Epidermal melanocyte (primary cell): ENCODE data around the gene HIC2.
"Not testable (repeated sequence)": the region's sequence is repeated elsewhere in the genome, so short reads cannot be mapped to it uniquely, and the experiment has no call there.

Experiments
- DNase-seq: peaks from one replicate; pipeline ENCODE4 v3.0.0; 2011; ENCODE audit warnings: low spot score; ENCODE audit not compliant: insufficient read length

HIC2 gene

GRCh38 chr22:21449531-21450319 lies 32.6 kb downstream of the HIC2 start:
- DNase-seq = no peak

DNA sequence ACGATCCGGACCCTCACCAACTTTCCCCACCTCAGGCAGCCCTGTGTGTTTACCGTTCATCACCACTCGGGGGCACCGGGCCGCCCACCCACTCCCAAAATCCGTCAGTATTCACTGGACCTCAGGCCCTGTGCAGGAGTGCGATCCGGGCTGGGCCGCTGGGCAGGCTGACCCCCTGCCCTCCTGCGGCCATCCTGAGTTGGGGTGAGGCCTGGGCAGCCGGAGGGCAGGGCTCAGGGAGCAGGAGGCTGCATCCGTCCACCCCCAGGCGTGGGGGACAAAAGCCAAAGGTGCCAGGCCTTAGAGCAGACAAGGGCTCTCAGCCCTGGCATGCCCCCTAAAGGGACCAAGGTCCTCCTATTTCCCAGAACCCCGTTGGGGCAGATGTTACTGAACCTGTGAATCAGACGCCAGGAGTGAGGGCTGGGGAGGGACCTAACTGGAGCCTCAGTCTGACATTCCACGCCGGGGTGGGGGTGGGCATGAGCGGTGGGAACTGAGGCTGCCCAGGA lies 33.2 kb downstream of the HIC2 start:
- no peak for DNase-seq

DNA sequence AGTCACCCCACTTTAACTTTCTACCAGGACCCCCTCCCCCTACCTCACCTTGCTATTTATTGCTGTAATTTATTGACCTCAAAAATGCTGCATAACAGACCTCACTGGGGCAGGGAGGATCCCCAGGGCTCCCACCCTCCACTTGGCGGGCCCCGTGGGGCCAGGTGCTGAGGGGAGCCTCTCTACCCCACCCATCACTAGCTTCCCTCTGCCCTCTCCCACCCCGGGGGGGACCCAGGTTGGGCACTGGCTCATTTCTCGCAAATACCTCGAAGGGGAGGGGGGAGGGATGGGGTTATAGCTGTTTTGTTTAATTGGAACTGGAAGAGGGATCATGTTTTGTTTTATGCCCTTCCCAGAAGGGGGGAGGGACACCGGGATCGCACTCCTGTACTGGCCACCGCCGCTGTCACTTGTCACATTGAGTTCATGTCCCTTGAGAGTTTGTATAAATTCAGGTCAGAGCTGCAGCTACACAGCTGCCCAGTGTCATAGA lies 33.7 kb downstream of the HIC2 start:
- no peak for DNase-seq

DNA sequence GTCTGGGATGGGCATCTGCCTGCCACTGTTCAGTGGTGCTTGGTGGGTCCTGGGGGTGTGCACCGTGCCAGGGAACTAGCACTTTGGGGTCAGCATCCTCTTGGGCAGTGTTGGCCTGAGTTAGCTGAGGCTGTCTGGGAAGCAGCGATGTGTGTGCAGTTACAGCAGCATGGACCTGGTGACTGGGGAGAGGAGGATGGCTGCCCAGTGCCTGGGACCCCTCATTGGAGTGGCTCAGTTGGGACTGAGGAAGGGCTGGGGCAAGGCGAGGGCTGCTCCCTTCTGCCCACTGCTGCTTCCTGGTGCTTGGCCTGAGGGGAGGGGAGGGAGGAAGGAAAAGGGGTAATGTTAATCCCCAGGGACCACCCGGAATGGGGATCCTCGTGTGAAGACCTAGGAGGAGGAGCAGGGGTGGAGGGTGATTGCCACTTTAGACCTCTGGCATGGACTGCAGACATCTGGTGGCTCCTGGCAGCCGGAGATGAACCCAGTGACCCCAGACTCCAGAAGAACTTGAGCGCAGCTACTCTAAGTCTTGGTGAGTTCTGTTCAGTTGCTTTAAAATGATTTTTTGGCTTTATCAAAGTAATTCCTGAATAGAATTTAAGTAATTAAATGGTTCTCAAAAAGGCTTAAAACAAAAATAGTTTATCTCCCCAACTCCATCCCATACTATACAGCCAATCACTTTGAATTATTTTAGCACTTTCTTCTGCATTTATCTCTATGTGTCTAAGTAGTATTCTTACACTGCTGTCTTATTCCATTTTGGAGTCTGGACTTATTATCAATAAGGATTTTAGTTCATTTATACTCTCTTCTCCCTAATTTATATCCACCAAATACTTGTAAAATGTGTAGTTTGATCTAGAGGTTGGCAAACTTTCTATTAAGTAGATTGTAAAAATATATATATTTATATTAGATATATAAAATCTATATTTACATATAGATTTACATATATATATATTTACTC lies 34.7 kb downstream of the HIC2 start:
- no peak for DNase-seq

DNA sequence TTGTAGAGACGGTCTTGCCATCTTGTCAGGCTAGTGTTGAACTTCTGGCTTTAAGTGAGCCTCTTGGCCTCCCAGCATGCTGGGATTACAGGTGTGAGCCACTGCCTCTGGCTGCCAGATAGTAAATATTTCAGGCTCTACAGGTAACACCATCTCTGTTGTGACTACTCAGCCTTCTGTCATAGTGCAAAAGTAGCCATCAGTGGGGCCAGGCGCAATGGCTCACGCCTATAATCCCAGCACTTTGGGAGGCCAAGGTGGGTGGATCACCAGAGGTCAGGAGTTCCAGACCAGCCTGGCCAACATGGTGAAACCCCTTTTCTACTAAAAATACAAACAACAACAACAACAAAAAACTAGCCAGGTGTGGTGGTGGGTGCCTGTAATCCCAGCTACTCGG lies 35.5 kb downstream of the HIC2 start:
- DNase-seq = not testable (repeated sequence)

DNA sequence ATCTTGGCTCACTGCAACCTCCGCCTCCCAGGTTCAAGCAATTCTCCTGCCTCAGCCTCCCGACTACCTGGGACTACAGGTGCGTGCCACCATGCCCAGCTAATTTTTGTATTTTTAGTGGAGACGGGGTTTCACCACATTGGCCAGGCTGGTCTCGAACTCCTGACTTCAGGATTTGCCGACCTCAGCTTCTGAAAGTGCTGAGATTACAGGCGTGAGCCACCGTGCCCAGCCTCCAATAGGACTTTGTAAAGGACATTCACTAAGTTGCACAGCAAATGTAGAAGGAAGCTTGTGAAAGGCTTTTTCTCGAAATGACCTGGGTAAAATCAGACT lies 37.8 kb downstream of the HIC2 start:
- DNase-seq = not testable (repeated sequence)

GRCh38 chr22:21455334-21456089 lies 38.3 kb downstream of the HIC2 start:
- DNase-seq = no peak

DNA sequence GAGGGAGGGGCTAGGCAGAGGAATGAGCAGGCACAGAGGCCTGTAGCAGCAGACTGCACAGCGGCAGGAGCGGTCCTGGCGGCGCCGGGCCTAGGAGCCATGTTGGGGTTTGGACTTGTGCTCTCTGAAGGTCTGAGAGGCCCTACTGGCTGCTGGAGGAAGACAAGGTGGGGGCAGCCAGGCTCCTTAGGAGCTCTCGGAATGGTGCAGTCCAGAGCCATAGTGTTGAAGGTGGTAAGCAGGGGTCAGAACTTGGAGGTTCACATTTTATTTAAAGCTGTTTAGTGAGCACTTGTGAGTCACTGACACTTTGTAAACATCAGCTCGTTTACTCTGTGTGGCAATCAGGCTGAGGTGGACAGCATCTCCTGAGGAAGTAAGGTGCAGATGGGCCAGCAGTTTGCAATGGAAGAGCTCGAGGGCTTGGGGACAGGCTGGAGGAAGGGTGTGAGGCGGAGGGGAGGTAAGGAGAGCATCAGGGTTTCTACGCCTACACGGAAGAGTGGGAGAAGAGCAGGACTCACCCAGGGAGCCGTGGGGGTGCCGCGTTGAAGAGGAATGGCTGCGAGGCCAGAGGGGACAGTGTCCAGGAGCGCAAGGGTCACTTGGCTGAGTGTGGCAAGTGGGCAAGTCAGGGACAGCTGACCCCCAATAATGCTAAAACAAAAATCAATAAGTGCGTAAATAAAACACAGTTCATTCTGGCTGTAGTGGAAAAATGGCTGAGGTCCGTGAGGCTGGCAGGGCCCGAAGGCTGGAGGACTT lies 40.0 kb downstream of the HIC2 start:
- no peak for DNase-seq

DNA sequence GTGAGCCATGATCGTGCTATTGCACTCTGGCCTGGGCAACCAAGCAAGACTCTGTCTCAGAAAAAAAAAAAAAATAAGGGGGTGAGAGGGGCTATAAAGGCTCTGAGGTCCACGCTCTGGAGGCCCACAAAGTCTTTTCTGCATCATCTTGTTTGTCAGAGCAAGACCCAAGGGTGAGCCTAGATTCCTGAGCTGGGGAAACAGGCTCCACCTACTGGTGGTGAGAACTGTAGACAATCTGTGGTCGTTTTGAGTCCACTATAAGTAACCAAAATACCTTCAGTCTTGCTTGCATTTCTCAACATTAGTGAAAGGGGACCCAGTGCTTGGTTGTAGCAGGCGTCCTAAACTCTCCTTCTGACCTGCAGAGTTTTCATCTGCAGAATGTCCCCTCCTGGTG lies 45.5 kb downstream of the HIC2 start:
- not testable (repeated sequence) for DNase-seq

GRCh38 chr22:21467337-21468193 lies 50.4 kb downstream of the HIC2 start, which contains the start of gene TMEM191C:
Gene TMEM191C (plus strand): TSS chr22:21467387. CDS start chr22:21467460, 73 bp downstream.
- not testable (repeated sequence) for DNase-seq

DNA sequence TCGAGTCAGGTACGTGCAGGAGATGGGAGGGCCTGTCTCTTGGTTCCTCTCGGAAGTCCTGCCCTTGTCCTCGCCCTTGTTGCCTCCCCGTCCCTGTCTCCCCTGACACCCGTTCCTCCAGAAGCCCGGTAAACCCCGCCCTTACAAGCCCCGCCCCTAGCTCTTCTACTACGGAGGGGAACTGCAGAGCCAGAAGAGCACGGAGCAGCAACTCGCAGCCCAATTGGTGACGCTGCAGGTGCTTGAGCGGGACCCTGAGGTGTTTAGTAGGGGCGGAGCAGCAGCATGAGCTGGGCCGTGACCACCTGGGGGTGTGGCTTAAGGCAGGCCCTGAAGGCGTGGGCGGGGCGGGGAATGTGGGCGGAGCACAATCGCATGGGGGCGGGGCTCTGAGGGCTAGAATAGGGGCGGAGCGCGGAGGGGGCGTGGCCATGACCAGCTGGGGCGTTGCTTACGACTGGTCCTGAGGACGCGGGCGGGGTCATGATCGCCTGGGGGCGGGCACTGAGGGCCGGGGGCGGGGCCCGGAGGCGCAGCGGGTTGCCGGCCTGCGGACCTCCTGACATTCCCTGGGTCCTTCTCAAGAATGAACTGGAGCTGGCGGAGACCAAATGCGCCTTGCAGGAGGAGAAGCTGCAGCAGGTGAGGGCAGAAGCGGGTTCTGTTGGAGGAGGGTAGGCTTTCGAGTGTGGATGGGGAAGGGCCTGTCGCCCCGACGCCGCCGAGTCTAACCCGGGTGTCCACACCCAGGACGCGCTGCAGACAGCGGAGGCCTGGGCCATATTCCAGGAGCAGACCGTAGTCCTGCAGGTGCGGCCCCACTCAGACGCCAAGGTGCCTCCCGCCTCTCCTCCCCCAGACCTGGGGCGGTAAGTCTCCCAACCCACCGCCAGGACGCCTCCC lies 51.3 kb downstream of the HIC2 start:
- not testable (repeated sequence) for DNase-seq

DNA sequence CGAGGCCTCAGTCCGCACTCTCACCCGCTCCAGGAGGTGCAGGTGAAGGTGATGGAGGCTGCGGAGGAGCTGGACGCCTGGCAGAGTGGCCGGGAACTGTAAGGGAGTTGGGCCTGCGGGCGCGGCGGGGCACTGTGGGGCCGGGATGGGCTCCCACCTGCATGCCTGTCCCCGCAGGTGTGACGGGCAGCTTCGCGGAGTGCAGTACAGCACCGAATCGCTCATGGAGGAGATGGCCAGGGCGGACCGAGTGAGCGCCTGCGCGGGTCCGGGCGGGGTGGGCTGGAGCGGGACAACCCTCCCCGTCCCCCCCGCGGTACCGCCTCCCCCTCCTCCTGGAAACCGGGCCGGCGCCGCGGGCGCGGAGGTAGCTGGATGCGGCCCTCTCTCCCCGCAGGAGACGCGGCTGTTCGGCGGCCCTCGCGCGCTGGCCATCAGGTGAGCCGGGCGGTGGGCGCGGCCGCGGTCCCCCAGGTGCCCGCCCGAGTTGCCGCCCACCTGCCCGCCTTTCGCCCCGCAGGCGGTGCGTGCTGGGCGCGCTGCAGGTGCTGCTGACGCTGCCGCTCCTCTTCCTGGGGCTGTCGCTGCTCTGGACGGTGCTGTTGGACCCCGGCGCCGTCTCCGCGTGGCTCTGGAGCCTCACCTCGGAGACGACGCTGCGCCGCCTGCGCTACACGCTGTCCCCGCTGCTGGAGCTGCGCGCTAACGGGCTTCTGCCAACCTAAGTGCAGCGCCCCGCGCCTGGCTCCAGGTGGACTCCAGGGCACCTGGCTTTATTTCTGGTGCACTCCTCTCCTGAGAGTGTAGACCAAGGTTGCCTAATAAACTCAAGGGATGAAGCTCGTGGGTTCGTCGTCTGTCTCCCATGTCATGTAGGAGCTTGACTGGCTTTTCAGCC lies 52.2 kb downstream of the HIC2 start:
- not testable (repeated sequence) for DNase-seq

DNA sequence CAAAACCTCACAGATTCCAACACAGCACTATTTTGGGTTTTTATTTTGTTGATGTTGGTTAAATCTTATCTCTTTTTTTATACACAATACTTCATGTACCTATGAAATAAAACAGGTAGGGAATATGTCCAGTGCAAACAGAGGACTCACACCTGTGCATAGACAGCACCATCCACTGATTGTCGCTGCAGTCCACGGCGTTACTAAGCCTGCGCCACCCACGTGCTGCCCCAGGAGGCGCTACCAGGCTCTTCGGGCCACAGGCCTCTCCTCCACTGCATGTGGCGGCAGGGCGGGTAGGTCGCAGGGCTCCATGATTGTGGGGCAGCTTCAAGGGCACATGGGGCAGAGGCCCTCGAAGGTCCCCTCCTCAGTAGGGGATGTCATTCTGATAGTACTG lies 55.8 kb downstream of the HIC2 start:
- DNase-seq = not testable (repeated sequence)

DNA sequence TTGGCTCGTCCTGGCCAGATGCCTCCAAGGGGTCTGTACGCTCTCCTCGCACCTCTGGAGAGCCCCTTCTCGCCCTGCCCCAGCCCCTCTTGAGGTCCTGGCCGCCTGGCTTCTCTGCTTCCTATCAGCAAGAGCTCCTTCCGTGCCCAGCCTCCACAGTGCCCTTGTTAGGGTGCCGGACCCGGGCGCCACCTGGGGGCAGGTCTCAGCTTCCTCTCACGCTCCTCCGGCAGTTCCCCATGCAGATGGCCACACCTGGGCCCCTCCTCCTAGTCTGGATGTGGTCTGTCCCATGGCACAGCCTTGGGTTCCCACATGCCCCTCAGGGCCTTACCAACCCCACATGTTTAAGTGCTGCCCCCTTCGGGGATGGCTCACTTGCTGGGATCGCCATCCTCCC lies 56.5 kb downstream of the HIC2 start:
- DNase-seq = not testable (repeated sequence)

- DNase-seq = not testable (repeated sequence)
These were observed 66.9 kb downstream of the HIC2 start for GRCh38 chr22:21484039-21484438.

DNA sequence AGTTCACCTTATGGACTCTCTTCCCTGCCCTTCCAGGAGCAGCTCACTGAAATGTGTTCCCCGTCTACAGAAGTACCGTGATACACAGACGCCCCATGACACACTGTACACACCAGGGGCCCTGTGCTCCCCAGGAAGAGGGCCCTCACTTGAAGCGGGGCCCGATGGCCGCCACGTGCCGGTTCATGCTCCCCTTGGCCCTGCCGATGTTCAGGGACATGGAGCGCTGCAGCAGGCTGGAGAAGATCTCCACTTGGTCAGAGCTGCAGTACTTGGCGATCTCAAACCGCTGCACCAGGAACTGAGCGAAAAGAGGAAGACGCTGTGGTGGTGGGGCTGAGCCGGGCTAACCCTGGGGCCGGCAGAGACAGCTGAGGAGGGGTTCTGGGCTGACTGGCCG lies 70.6 kb downstream of the HIC2 start:
- DNase-seq = not testable (repeated sequence)

DNA sequence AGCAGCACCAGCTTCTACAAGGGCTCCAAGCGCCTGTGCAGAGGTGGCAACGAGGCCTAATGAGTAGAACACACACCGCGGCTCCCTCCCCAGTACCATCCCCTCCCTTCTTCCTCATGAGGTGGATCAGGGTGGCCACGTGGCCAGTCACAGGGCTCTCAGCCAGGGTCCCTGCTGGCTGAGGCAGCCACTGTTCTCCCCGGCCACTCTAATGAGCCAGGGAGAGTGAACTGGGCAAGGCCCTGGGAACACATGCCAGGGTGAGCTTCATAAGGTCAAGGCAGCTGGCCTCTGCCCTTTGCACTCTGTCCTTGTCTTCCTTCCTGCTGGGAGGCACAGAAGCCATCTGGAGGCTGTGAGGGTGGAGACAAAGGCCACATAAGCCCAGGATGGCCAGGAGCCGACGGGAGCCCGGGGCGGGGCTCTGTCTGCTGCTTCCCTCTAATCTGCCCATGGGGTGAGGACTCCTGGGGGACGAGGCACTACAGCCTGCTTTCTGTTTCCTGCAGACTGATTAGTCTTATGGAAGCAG lies 72.0 kb downstream of the HIC2 start:
- not testable (repeated sequence) for DNase-seq
